Thyroid gland (tissue), 4 donors: Measurements from ENCODE around the gene SHQ1.

Source experiments
- POLR2A ChIP-seq, 2 donors: fragments of 450-650 bp; IDR thresholded peaks; one replicate each; pipeline ENCODE4 v1.6.1; 2017; ENCODE audit warnings: antibody characterized with exemption in 2 of 2, mild to moderate bottlenecking in 2 of 2, moderate library complexity in 1 of 2
- TF ChIP-seq, protein P1 (sequence below), 6 experiments: fragments of 200-600 bp in 3 of 6; fragments of 450-650 bp in 3 of 6; sonication (generic) in 3 of 6; IDR thresholded peaks; one replicate each; pipeline ENCODE4 v1.5.1; 2016 to 2019; ENCODE audit warnings: antibody characterized with exemption in 6 of 6, mild to moderate bottlenecking in 2 of 6, inconsistent platforms in 1 of 6, moderate library complexity in 1 of 6

DNA sequence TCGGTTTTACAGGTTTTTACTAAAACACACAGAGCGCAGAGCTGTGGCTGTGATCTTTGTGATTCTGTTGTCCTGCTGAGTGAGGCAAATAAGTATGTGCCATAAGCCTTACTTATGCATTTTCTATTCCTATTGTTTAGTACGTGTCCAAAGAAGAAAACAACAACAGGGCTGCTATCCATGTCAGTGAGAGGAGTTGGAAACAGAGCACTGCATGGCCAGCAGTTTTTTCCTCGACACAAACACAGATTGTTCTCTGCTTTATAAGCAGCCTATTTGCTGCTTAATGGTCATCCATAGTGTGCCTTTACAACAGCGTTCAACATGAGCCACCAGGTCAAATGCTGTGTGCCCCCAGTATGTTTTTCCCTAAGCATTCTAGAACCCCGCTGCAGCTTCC, 79.8 kb downstream of the SHQ1 start:
- TF ChIP-seq, protein P1, sequence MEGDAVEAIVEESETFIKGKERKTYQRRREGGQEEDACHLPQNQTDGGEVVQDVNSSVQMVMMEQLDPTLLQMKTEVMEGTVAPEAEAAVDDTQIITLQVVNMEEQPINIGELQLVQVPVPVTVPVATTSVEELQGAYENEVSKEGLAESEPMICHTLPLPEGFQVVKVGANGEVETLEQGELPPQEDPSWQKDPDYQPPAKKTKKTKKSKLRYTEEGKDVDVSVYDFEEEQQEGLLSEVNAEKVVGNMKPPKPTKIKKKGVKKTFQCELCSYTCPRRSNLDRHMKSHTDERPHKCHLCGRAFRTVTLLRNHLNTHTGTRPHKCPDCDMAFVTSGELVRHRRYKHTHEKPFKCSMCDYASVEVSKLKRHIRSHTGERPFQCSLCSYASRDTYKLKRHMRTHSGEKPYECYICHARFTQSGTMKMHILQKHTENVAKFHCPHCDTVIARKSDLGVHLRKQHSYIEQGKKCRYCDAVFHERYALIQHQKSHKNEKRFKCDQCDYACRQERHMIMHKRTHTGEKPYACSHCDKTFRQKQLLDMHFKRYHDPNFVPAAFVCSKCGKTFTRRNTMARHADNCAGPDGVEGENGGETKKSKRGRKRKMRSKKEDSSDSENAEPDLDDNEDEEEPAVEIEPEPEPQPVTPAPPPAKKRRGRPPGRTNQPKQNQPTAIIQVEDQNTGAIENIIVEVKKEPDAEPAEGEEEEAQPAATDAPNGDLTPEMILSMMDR (IDR thresholded peaks at IDR 0.05) = no peak
- no peak for TF ChIP-seq POLR2A (IDR thresholded peaks at IDR 0.05)
